ENCODE results near the gene ITFG2.

DNA sequence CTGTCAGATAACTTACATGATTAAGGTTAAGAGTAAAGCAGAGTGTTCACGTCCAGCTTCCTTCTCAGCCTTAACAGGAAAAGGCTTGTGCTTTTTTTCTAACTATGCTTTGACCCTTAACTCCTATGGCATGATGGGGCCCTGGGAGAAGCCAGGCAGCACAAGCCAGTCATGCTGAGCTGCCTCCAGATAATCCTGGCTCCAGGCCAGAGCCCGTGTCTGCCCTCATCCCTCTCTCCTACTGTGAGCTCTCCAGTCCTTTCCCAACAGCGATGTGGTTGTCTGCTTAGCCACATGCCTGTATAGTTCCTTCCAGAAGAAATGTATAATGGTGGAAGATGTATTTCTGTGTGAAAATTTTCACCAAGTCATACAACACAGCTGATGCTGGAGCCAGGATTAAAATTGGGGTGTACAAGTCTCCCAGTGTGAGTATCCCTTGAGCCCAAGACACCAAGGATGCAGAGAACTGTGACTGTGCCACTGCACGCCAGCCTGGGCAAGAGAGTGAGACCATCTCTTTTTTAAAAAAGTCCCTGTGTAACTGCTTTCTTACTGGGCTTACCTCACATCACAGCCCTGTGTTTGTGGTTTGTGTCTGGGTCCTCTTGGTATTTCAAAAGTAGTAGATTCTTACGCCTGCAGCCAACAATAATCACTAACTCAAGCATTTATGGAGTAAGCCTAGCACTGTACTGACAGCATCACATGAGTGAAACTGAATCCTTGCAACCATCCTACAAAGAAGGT, 7.9 kb upstream of the ITFG2 start:
- TF ChIP-seq, protein P1, sequence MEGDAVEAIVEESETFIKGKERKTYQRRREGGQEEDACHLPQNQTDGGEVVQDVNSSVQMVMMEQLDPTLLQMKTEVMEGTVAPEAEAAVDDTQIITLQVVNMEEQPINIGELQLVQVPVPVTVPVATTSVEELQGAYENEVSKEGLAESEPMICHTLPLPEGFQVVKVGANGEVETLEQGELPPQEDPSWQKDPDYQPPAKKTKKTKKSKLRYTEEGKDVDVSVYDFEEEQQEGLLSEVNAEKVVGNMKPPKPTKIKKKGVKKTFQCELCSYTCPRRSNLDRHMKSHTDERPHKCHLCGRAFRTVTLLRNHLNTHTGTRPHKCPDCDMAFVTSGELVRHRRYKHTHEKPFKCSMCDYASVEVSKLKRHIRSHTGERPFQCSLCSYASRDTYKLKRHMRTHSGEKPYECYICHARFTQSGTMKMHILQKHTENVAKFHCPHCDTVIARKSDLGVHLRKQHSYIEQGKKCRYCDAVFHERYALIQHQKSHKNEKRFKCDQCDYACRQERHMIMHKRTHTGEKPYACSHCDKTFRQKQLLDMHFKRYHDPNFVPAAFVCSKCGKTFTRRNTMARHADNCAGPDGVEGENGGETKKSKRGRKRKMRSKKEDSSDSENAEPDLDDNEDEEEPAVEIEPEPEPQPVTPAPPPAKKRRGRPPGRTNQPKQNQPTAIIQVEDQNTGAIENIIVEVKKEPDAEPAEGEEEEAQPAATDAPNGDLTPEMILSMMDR (IDR thresholded peaks at IDR 0.05; ENCODE audit: borderline replicate concordance, extremely low read depth, low read length, poor library complexity, severe bottlenecking): no peak
- TF ChIP-seq EZH2 (IDR thresholded peaks at IDR 0.05; ENCODE audit: borderline replicate concordance, low read depth, low read length, severe bottlenecking): no peak

Data from DND-41 (cell line).